PFSK-1 (cell line): Measurements from ENCODE around the gene TNS3.

Source experiments
- FOXP2 ChIP-seq: optimal IDR thresholded peaks from 2 replicates; pipeline ENCODE3; 2011; ENCODE audit warnings: borderline replicate concordance, control low read depth, inconsistent platforms; ENCODE audit not compliant: insufficient read depth; ENCODE audit errors: extremely low read length, extremely low read depth
- POLR2AphosphoS5 ChIP-seq: IDR thresholded peaks from 2 replicates; pipeline ENCODE4 v1.6.1; 2012; ENCODE audit warnings: low read depth, mild to moderate bottlenecking, control low read depth, low read length, moderate library complexity
- SIN3A ChIP-seq: IDR thresholded peaks from 2 replicates; pipeline ENCODE4 v1.6.1; 2012; ENCODE audit warnings: mild to moderate bottlenecking, low read length, moderate library complexity, borderline replicate concordance; ENCODE audit not compliant: insufficient read depth
- TAF1 ChIP-seq: IDR thresholded peaks from 2 replicates; pipeline ENCODE4 v1.6.1; 2012; ENCODE audit warnings: low read length, control low read depth, borderline replicate concordance; ENCODE audit not compliant: insufficient read depth
- TF ChIP-seq, protein P1 (sequence below), 2 experiments: IDR thresholded peaks; 2 replicates each; pipeline versions ENCODE4 v1.6.1 to v1.8.0; 2011 to 2012; ENCODE audit warnings: low read depth in 2 of 2, low read length in 2 of 2, control low read depth in 1 of 2, inconsistent platforms in 1 of 2, mild to moderate bottlenecking in 1 of 2, moderate library complexity in 1 of 2; ENCODE audit not compliant: insufficient read depth in 1 of 2

The TNS3 gene

GRCh38 chr7:47546171-47546570 is 35.7 kb downstream of the TNS3 start:
- TF ChIP-seq, protein P1, sequence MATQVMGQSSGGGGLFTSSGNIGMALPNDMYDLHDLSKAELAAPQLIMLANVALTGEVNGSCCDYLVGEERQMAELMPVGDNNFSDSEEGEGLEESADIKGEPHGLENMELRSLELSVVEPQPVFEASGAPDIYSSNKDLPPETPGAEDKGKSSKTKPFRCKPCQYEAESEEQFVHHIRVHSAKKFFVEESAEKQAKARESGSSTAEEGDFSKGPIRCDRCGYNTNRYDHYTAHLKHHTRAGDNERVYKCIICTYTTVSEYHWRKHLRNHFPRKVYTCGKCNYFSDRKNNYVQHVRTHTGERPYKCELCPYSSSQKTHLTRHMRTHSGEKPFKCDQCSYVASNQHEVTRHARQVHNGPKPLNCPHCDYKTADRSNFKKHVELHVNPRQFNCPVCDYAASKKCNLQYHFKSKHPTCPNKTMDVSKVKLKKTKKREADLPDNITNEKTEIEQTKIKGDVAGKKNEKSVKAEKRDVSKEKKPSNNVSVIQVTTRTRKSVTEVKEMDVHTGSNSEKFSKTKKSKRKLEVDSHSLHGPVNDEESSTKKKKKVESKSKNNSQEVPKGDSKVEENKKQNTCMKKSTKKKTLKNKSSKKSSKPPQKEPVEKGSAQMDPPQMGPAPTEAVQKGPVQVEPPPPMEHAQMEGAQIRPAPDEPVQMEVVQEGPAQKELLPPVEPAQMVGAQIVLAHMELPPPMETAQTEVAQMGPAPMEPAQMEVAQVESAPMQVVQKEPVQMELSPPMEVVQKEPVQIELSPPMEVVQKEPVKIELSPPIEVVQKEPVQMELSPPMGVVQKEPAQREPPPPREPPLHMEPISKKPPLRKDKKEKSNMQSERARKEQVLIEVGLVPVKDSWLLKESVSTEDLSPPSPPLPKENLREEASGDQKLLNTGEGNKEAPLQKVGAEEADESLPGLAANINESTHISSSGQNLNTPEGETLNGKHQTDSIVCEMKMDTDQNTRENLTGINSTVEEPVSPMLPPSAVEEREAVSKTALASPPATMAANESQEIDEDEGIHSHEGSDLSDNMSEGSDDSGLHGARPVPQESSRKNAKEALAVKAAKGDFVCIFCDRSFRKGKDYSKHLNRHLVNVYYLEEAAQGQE (IDR thresholded peaks at IDR 0.05; ENCODE audit: insufficient read depth in 1 of 2, low read depth in 2 of 2, low read length in 2 of 2) = no peak
- no peak for TF ChIP-seq POLR2AphosphoS5
- TF ChIP-seq FOXP2 = no peak
- TF ChIP-seq TAF1 = no peak
- no peak for TF ChIP-seq SIN3A

DNA sequence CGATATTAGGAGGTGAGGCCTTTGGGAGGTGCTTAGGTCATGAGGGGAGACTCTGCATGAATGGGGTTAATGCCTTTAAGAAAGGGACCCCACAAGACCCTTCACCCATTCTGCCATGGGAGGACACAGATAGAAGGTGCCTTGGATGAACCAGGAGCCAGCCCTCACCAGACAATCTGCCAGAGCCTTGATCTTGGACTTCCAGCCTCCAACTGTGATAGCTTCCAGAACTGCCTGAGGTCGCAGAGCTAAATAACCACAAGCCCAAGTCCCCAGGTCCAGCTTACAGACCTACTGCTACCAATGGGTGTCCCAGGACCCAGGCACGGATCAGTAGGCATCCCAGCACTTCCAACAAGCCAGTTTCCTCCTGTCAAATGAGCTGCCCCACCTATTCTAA is 37.5 kb downstream of the TNS3 start:
- TF ChIP-seq, protein P1 (IDR thresholded peaks at IDR 0.05; ENCODE audit: insufficient read depth in 1 of 2, low read depth in 2 of 2, low read length in 2 of 2) = no peak
- TF ChIP-seq TAF1 (no peak), SIN3A (no peak), FOXP2 (no peak), POLR2AphosphoS5 (no peak)

GRCh38 chr7:47543714-47544113 is 38.2 kb downstream of the TNS3 start:
- no peak for TF ChIP-seq SIN3A
- TF ChIP-seq, protein P1 (IDR thresholded peaks at IDR 0.05; ENCODE audit: insufficient read depth in 1 of 2, low read depth in 2 of 2, low read length in 2 of 2) = no peak
- no peak for TF ChIP-seq FOXP2
- no peak for TF ChIP-seq POLR2AphosphoS5
- no peak for TF ChIP-seq TAF1

DNA sequence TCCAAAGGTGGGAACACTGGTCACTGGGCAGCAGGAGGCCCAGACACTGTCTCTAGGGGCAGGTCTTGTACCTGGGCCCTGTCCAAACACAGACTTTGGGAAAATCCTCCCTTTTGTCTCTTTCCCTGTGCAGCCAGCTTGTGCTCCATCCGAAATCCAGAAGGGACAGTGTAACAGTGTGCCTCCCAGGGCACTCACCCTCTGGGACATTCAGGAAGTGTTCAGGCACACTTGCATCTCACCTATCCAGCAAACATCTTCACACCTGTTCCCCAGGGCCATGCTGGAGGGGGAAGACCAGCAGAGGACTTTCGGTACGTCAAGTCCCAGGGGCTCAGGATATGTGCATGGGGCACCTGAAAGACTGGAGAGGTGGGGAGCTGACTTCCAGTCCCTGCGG is 38.9 kb downstream of the TNS3 start:
- TF ChIP-seq FOXP2 = no peak
- TF ChIP-seq SIN3A = no peak

DNA sequence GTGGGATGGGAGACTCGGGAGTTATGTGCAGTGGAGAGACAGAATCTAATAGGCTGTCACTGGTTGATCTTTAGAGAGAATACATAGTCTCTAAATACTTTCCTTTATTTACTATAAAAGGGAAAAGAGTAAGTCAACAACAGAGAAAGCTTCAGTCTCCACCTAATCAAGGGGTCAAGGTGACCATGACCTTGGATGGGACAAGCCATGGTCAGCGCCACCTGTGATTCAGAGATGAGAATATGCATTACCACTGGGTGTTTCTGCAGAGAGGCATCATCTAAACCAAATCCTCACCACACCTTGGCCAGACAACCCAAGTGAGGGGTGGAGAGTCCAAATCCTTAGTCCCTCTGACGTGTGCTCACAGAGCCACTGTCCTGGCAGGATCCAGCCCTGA is 39.9 kb downstream of the TNS3 start:
- no peak for TF ChIP-seq POLR2AphosphoS5
- TF ChIP-seq TAF1 = no peak
- TF ChIP-seq SIN3A = no peak
- no peak for TF ChIP-seq FOXP2
- TF ChIP-seq, protein P1 (IDR thresholded peaks at IDR 0.05; ENCODE audit: insufficient read depth in 1 of 2, low read depth in 2 of 2, low read length in 2 of 2) = no peak
